ENCODE results near the gene ZNF445.
"Not testable (repeated sequence)": the region's sequence is repeated elsewhere in the genome, so short reads cannot be mapped to it uniquely, and the experiment has no call there.

Gene ZNF445

DNA sequence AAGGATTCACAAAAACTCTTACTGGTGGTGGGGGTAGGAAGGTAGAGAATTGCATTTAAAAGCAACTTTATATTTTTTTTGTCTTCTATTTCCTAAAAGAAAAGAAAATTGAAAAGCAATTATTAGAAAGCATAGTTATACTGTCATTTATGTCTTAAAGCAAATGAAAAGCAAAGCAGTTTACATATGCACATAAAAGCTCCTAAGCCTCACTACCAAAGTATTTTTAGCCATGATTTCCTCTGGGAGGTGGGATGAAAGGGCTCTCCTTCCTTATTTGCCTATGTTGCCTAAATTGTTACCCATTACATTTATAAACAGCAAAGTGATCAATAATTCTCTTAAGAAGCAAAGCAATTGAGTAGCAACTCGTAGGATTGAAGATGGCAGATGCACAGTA lies 7.0 kb downstream of the ZNF445 start:
- no peak for DNase-seq (ENCODE audit: insufficient read length)
- no peak for FAIRE-seq
- TF ChIP-seq POLR2AphosphoS5 (IDR thresholded peaks at IDR 0.05; ENCODE audit: low read depth, low read length) (no peak), TAF1 (IDR thresholded peaks at IDR 0.05; ENCODE audit: borderline replicate concordance, low read depth, low read length) (no peak), POLR2A (IDR thresholded peaks at IDR 0.05; ENCODE audit: low read depth, low read length) (no peak)

- TF ChIP-seq POLR2AphosphoS5 (IDR thresholded peaks at IDR 0.05; ENCODE audit: low read depth, low read length): no peak
- TF ChIP-seq POLR2A (IDR thresholded peaks at IDR 0.05; ENCODE audit: low read depth, low read length): no peak
- no peak for TF ChIP-seq TAF1 (IDR thresholded peaks at IDR 0.05; ENCODE audit: borderline replicate concordance, low read depth, low read length)
- FAIRE-seq: no peak
- no peak for DNase-seq (ENCODE audit: insufficient read length)
Measured at GRCh38 chr3:44469914-44470313, 7.6 kb downstream of the ZNF445 start.

DNA sequence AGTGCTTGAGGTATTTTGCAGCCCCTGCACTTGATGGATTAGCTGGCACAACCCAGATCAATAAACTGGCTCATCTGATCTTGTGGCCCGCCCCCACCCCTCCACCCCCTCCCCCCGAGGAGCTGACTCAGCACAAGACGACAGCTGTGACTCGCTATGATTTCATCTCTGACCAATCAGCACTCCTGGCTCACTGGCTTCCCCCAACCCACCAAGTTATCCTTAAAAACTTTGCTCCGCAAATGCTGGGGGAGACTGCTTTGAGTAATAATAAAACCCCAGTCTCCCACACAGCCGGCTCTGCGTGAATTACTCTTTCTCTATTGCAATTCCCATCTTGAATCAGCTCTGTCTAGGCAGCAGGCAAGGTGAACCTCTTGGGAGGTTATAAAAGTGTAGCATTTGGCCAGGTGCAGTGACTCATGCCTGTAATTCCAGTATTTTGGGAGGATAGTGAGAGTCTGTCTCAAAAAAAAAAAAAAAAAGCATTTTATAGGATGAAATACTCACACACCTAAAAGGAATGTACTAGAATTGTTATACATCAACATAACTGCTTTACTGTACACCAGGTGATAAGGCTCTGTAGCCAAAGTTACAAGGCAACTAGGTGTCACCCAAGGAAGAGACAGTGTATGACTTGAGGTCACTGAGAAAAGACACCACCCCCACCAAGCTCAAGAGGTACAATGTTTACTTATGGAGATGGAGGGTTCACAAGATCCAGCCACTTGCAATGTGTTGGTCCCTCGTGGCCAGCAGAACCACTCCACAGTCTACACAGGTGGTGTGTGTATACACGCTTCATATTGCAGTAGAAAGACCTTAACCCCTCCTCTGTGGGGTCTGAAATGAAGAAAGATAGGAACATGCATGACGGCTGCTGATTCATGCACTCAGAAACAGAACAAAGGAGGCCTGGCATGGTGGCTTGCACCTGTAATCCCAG lies 8.6 kb downstream of the ZNF445 start:
- TF ChIP-seq POLR2A (IDR thresholded peaks at IDR 0.05; ENCODE audit: low read depth, low read length) (no peak), POLR2AphosphoS5 (IDR thresholded peaks at IDR 0.05; ENCODE audit: low read depth, low read length) (no peak), TAF1 (IDR thresholded peaks at IDR 0.05; ENCODE audit: borderline replicate concordance, low read depth, low read length) (no peak)
- no peak for DNase-seq (ENCODE audit: insufficient read length)
- no peak for FAIRE-seq

GRCh38 chr3:44468099-44468537 lies 9.4 kb downstream of the ZNF445 start:
- not testable (repeated sequence) for FAIRE-seq; DNase-seq (ENCODE audit: insufficient read length)

DNA sequence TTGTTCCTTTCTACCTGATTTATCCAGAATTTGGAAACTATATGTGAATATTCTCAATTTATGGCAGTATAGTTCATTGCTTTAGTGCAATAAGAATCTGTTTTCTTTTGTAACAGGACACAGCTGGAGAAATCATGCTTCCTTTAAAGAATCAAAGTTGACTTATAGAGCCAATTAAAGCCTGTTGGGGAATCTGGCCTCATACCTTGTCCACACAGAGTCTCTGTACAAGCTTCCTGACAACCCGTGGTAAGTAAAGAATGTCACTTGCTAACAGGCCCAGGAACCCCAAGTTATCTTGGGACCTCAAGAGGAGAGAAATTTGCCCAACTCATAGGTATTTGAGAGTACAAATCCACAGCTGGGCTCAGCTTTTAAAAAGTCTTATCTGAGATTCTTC lies 10.2 kb downstream of the ZNF445 start:
- no peak for DNase-seq (ENCODE audit: insufficient read length)
- no peak for FAIRE-seq
- TF ChIP-seq TAF1 (IDR thresholded peaks at IDR 0.05; ENCODE audit: borderline replicate concordance, low read depth, low read length) (no peak), POLR2AphosphoS5 (IDR thresholded peaks at IDR 0.05; ENCODE audit: low read depth, low read length) (no peak), POLR2A (IDR thresholded peaks at IDR 0.05; ENCODE audit: low read depth, low read length) (no peak)

DNA sequence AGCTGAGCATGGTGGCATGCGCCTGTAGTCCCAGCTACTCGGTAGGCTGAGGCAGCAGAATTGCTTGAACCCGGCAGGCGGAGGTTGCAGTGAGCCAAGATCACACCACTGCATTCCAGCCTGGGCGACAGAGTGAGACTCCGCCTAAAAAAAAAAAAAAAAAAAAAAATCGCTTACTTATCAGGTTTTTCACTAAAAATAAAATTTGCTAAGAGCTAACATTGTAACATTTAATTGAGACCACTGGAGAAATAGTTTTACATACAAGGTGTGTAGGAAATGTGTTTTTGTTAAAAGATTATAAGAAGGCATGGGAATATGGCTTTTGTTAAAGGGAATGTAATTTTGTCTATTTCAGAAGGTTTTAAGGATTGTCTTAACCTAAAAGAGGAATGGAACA lies 12.6 kb downstream of the ZNF445 start:
- FAIRE-seq; DNase-seq (ENCODE audit: insufficient read length): not testable (repeated sequence)

DNA sequence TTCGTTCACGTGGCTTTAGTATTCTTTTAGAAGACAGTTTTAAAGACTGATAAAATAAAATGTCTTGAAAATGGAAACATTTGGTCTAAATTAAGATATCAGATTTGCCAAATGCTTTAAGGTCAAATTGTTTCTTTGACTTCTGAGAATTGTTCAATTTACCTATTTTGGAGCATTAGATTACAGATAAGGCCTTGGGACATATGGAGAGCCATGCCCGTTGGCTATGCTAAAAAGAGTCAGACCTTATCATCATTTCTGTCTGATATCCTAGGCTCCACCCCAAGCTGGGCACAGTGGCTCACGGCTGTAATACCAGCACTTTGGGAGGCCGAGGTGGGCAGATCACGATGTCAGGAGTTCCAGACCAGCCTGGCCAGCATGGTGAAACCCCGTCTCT lies 13.0 kb downstream of the ZNF445 start:
- FAIRE-seq: no peak
- no peak for DNase-seq (ENCODE audit: insufficient read length)
- no peak for TF ChIP-seq POLR2AphosphoS5 (IDR thresholded peaks at IDR 0.05; ENCODE audit: low read depth, low read length)
- TF ChIP-seq TAF1 (IDR thresholded peaks at IDR 0.05; ENCODE audit: borderline replicate concordance, low read depth, low read length): no peak
- TF ChIP-seq POLR2A (IDR thresholded peaks at IDR 0.05; ENCODE audit: low read depth, low read length): no peak

DNA sequence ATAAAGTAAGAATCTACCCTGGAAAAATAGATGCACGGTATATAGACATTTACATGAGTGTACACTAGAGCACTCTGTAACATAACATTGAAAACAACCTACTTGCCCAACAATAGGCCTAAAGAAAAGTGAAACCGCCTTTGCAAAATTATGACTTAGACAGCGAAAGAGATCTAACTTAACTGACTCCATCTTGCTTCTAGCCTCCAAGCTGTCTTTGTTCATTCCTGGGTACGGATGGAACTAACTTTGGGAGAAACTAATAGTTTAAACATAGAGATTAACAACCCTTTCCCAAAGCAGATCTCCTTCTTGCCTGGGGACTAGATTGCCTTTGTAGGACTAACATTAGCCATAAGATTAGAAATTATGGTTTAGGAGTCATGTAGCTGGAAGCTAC lies 17.4 kb downstream of the ZNF445 start:
- DNase-seq (ENCODE audit: insufficient read length); FAIRE-seq: not testable (repeated sequence)

- FAIRE-seq: no peak
- no peak for TF ChIP-seq TAF1 (IDR thresholded peaks at IDR 0.05; ENCODE audit: borderline replicate concordance, low read depth, low read length)
- no peak for TF ChIP-seq POLR2AphosphoS5 (IDR thresholded peaks at IDR 0.05; ENCODE audit: low read depth, low read length)
- no peak for TF ChIP-seq POLR2A (IDR thresholded peaks at IDR 0.05; ENCODE audit: low read depth, low read length)
- no peak for DNase-seq (ENCODE audit: insufficient read length)
Measured at GRCh38 chr3:44455318-44455717, 22.2 kb downstream of the ZNF445 start.

DNA sequence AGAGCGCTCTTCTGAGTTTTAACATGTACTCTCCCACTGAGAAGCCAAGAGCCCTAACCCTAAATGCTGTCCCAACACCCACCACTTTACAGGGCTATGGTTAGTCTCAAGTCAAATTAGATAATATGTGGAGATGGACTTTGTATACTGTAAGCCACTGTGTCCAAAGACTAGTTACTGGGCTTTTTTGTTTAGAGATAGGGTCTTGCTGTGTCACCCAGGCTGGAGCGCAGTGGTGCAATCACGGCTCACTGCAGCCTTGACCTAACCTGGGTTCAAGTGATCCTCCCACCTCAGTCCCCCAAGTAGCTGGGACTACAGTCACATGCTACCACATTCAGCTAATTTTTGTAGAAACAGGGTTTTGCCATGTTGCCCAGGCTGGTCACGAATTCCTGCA lies 23.2 kb downstream of the ZNF445 start:
- no peak for FAIRE-seq
- no peak for TF ChIP-seq POLR2A (IDR thresholded peaks at IDR 0.05; ENCODE audit: low read depth, low read length)
- TF ChIP-seq TAF1 (IDR thresholded peaks at IDR 0.05; ENCODE audit: borderline replicate concordance, low read depth, low read length): no peak
- TF ChIP-seq POLR2AphosphoS5 (IDR thresholded peaks at IDR 0.05; ENCODE audit: low read depth, low read length): no peak

GRCh38 chr3:44451441-44451840 lies 26.0 kb downstream of the ZNF445 start:
- no peak for TF ChIP-seq POLR2AphosphoS5 (IDR thresholded peaks at IDR 0.05; ENCODE audit: low read depth, low read length)
- no peak for TF ChIP-seq TAF1 (IDR thresholded peaks at IDR 0.05; ENCODE audit: borderline replicate concordance, low read depth, low read length)
- TF ChIP-seq POLR2A (IDR thresholded peaks at IDR 0.05; ENCODE audit: low read depth, low read length): no peak
- FAIRE-seq (no peak), DNase-seq (ENCODE audit: insufficient read length) (no peak)

More for the DNA sequence above, 23.2 kb downstream of the ZNF445 start:
- no peak for DNase-seq (ENCODE audit: insufficient read length)

- no peak for FAIRE-seq
- no peak for DNase-seq (ENCODE audit: insufficient read length)
- no peak for TF ChIP-seq POLR2AphosphoS5 (IDR thresholded peaks at IDR 0.05; ENCODE audit: low read depth, low read length)
- no peak for TF ChIP-seq TAF1 (IDR thresholded peaks at IDR 0.05; ENCODE audit: borderline replicate concordance, low read depth, low read length)
- no peak for TF ChIP-seq POLR2A (IDR thresholded peaks at IDR 0.05; ENCODE audit: low read depth, low read length)
Measured at GRCh38 chr3:44446929-44447328, 30.5 kb downstream of the ZNF445 start.

DNA sequence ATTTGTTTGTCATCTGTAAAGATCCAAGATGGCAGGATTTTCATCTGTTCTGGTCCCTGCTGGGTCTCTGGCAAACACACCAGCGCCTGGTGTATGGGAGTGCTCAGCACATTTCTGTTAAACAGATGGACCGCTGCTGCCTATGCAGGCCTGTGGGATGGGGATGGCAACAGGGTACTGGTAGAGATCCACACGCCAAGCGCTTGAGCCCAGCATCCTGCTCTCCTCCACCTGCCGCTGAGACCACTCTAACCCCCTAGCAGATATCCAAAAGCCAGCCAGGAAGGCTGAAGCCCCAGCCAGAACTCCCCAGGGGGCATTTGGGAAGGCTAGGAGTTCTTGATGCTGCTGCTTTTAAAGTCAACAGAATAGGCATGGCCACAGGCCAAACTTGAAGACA lies 31.7 kb downstream of the ZNF445 start:
- DNase-seq (ENCODE audit: insufficient read length) (no peak), FAIRE-seq (no peak)
- no peak for TF ChIP-seq POLR2AphosphoS5 (IDR thresholded peaks at IDR 0.05; ENCODE audit: low read depth, low read length)
- no peak for TF ChIP-seq TAF1 (IDR thresholded peaks at IDR 0.05; ENCODE audit: borderline replicate concordance, low read depth, low read length)
- TF ChIP-seq POLR2A (IDR thresholded peaks at IDR 0.05; ENCODE audit: low read depth, low read length): no peak

Measured in GM12892 (cell line).